Measurements from ENCODE around the gene UQCRHL. TPM values are rescaled to one million over a fixed set of nuclear protein-coding genes. Genes with fewer than 3 reads are reported as not detected.

The UQCRHL gene
- total RNA-seq, 2 donors from 2014 or later: 0.81 to 0.99 TPM

DNA sequence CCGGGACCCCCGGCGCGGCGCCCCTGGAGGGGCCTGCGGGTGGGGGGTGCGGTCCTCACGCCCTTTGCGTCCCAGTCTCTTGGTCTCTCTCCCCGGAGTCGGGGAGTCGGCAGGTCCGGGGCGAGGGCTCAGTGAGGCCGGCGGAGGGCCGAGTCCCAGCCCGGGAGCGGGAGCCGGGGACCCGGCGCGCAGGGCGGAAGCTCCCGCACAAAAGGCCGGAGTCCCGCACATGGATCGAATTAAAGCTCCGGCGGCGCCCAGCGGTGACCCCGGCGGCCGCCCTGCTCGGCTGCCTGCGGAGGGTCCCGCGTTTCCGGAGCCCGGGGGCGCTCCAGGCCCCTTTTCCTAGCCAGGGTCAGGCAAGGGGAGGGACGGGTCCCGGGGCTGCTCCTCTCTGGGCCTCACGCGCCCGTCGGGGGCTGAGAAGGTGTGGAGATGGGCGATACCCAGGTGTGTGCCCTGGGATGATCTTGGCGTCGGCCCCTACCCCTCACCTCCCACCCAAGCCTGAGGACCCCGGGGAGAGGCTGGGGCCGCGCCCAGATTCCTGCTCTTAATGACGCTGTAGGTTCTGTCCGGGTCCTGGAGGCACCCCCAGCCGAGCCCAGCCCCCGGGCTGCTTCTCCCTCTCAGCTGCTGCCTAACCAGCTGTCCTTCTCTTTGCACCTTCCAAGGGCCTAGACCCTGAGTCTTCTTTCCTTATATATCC is 48.3 kb downstream of the UQCRHL start:
- Histone ChIP-seq H3K4me1 (ENCODE audit: control insufficient read depth in 1 of 2, low read depth in 2 of 2) (peaks cover 19 to 64% of the 10 kb centered on the region in 2 donors), H3K27ac (peak overlapping the region; percentile 93 to 98), H3K4me3 (peak overlapping the region; percentile 88), H3K9me3 (no peaks in the 10 kb centered on the region), H3K27me3 (replicated peaks; ENCODE audit: insufficient read depth) (no peaks in the 10 kb centered on the region), H3K36me3 (no peaks in the 10 kb centered on the region)
- ATAC-seq (ENCODE audit: insufficient number of reproducible peaks, low FRiP score, low read depth): no peak
- no peak for DNase-seq (ENCODE audit: low spot score)
- no peak for TF ChIP-seq CTCF (IDR thresholded peaks at IDR 0.05)

- H3K9me3 ChIP-seq: no peaks in the 10 kb centered on the region
- H3K36me3 ChIP-seq: no peaks in the 10 kb centered on the region
- H3K4me1 ChIP-seq (ENCODE audit: control insufficient read depth in 1 of 2, low read depth in 2 of 2): peaks cover 16 to 64% of the 10 kb centered on the region in 2 donors
- no peak for TF ChIP-seq CTCF (IDR thresholded peaks at IDR 0.05)
- peak within 1 kb of the TSS; percentile 93 to 98 for H3K27ac ChIP-seq
- peak within 1 kb of the TSS; percentile 88 for H3K4me3 ChIP-seq
- DNase-seq (ENCODE audit: low spot score) (no peak), ATAC-seq (ENCODE audit: insufficient number of reproducible peaks, low FRiP score, low read depth) (no peak)
- H3K27me3 ChIP-seq (replicated peaks; ENCODE audit: insufficient read depth): no peaks in the 10 kb centered on the region
Observed at GRCh38 chr1:15758343-15758931, 49.0 kb downstream of the UQCRHL start, which contains the start of gene FBLIM1. TSS of gene FBLIM1 (plus strand) at chr1:15758795. CDS start at chr1:15764984, 6,189 bp downstream.

DNA sequence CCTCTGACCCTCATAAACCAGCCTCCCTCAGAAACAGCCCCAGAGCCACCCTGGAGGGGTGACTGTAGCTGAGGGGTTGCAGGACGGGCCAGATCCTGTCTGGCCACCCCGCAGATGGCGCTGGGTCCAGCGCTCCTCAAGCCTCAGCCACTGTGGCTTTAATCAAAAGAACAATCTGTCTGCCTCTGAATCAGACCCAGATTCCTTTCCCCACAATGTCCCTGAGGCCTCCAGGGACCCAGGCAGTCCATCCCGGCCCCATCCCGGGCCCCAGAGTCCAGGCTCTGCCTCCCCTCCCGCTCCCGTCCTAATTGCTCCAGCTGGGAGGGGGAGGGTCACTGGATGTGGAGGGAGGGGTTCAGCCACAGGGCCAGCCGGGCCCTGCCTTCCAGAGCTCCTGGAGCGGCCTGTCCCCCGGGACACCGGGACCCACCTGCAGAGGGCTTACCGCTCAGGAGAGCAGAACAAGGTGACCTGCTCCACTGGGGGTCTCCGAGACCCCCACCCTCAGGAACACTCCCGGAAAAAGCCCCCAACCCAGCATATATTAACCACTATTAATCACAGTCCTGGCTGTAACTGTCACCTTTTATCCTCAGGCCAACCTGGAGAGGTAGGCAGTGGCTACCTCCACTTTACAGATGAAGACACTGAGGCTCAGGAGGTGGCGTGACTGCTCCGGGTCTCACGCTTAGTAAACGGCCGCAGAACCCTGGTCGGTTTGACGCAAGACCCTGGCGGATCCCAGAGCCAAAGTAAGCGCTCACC is 49.7 kb downstream of the UQCRHL start:
- peak overlapping the region; percentile 93 to 98 for H3K27ac ChIP-seq
- peaks cover 11 to 63% of the 10 kb centered on the region in 2 donors for H3K4me1 ChIP-seq (ENCODE audit: control insufficient read depth in 1 of 2, low read depth in 2 of 2)
- ATAC-seq (ENCODE audit: insufficient number of reproducible peaks, low FRiP score, low read depth): no peak
- DNase-seq (ENCODE audit: low spot score): no peak
- H3K36me3 ChIP-seq: no peaks in the 10 kb centered on the region
- H3K9me3 ChIP-seq: no peaks in the 10 kb centered on the region
- H3K27me3 ChIP-seq (replicated peaks; ENCODE audit: insufficient read depth): no peaks in the 10 kb centered on the region
- no peak for TF ChIP-seq CTCF (IDR thresholded peaks at IDR 0.05)
- peak overlapping the region; percentile 88 for H3K4me3 ChIP-seq

Other genes starting within 250 kb of the UQCRHL start
- gene AGMAT, start 222.6 kb downstream of the UQCRHL start, total RNA-seq: under 1 TPM in 1 of 2 donors, not detected in 1; 0.21 TPM
- gene DDI2, start 190.2 kb downstream of the UQCRHL start, total RNA-seq: 10 to 100 TPM; 19.6 to 37.5 TPM
- 10 to 100 TPM; 53.7 to 74.6 TPM for gene PLEKHM2, start 123.3 kb downstream of the UQCRHL start, total RNA-seq
- 1 to 10 TPM; 2.4 to 7.5 TPM for gene SLC25A34, start 71.4 kb downstream of the UQCRHL start, total RNA-seq
- not detected for gene TMEM82, start 65.2 kb downstream of the UQCRHL start, total RNA-seq
- 100 to 1,000 TPM; 731 to 997 TPM for gene FBLIM1, start 48.9 kb downstream of the UQCRHL start, total RNA-seq
- gene SPEN, start 40.1 kb upstream of the UQCRHL start, total RNA-seq: 10 to 100 TPM; 52.3 to 96.9 TPM
- gene ZBTB17, start 168.5 kb upstream of the UQCRHL start, total RNA-seq: 10 to 100 TPM; 42.9 to 46.5 TPM
- not detected for gene SRARP, start 196.6 kb upstream of the UQCRHL start, total RNA-seq
- 100 to 1,000 TPM; 223 to 430 TPM for gene HSPB7, start 210.4 kb upstream of the UQCRHL start, total RNA-seq
- 1 to 10 TPM in 1 of 2 donors, not detected in 1; 4.7 TPM for gene CLCNKA, start 214.4 kb upstream of the UQCRHL start, total RNA-seq
- gene CLCNKB, start 236.1 kb upstream of the UQCRHL start, total RNA-seq: not detected

Measured in thoracic aorta (tissue), 2 donors.